Liver (tissue), 9 donors: ENCODE measurements around the gene ASB15. TPM values are rescaled to one million over a fixed set of nuclear protein-coding genes. Genes with fewer than 3 reads are reported as not detected.

Experiments used
- DNase-seq: peaks from one replicate; pipeline ENCODE4 v3.0.0-alpha.2; 2017; ENCODE audit warnings: low spot score
- H3K27ac ChIP-seq, 2 donors: one replicate each; pipeline ENCODE4 v1.7.0; 2013; ENCODE audit warnings: inconsistent platforms in 2 of 2, low read length in 2 of 2, control low read depth in 1 of 2, low read depth in 1 of 2, mild to moderate bottlenecking in 1 of 2
- H3K27me3 ChIP-seq, 4 donors: one replicate each; pipeline versions ENCODE4 v1.6.1 to v1.7.0; 2013; ENCODE audit warnings: low read length in 3 of 4, inconsistent platforms in 1 of 4, mild to moderate bottlenecking in 1 of 4, moderate library complexity in 1 of 4; ENCODE audit not compliant: control insufficient read depth in 4 of 4, insufficient read depth in 4 of 4
- H3K36me3 ChIP-seq, 4 donors: one replicate each; pipeline versions ENCODE4 v1.6.1 to v1.7.0; 2013; ENCODE audit warnings: low read length in 3 of 4, mild to moderate bottlenecking in 3 of 4, low read depth in 1 of 4, moderate library complexity in 1 of 4; ENCODE audit not compliant: control insufficient read depth in 4 of 4, insufficient read depth in 3 of 4
- H3K4me1 ChIP-seq, 4 donors: one replicate each; pipeline versions ENCODE4 v1.6.1 to v1.7.0; 2013; ENCODE audit warnings: low read length in 3 of 4, mild to moderate bottlenecking in 3 of 4, moderate library complexity in 1 of 4; ENCODE audit not compliant: control insufficient read depth in 4 of 4, insufficient read depth in 4 of 4
- H3K4me3 ChIP-seq, 3 donors: one replicate each; pipeline versions ENCODE4 v1.6.1 to v1.7.0; 2013; ENCODE audit warnings: low read length in 3 of 3, control low read depth in 1 of 3, low read depth in 1 of 3, mild to moderate bottlenecking in 1 of 3
- H3K9ac ChIP-seq, 2 donors: one replicate each; pipeline ENCODE4 v1.7.0; 2013; ENCODE audit warnings: low read length in 2 of 2, mild to moderate bottlenecking in 2 of 2, moderate library complexity in 2 of 2, control low read depth in 1 of 2, low read depth in 1 of 2
- H3K9me3 ChIP-seq, 4 donors: one replicate each; pipeline versions ENCODE4 v1.6.1 to v1.7.0; 2013; ENCODE audit warnings: low read length in 3 of 4; ENCODE audit not compliant: control insufficient read depth in 4 of 4
- ATF3 ChIP-seq: IDR thresholded peaks from 2 replicates; pipeline ENCODE4 v1.6.1; 2016; ENCODE audit warnings: antibody characterized with exemption
- EGR1 ChIP-seq, 2 donors: IDR thresholded peaks; 2 replicates each; pipeline ENCODE4 v1.6.1; 2016 to 2018; ENCODE audit warnings: antibody characterized with exemption in 2 of 2, low read depth in 2 of 2
- FOXA1 ChIP-seq: IDR thresholded peaks from 2 replicates; pipeline ENCODE4 v1.6.1; 2016; ENCODE audit warnings: antibody characterized with exemption
- FOXA2 ChIP-seq: IDR thresholded peaks from 2 replicates; pipeline ENCODE4 v1.6.1; 2016; ENCODE audit warnings: antibody characterized with exemption
- GABPA ChIP-seq, 2 donors: IDR thresholded peaks in 1 of 2; conservative IDR thresholded peaks in 1 of 2; 2 replicates each; pipeline ENCODE4 v1.6.1; 2016; ENCODE audit warnings: antibody characterized with exemption in 2 of 2, mild to moderate bottlenecking in 1 of 2, moderate library complexity in 1 of 2
- HNF4A ChIP-seq, 2 donors: conservative IDR thresholded peaks; 2 replicates each; pipeline ENCODE4 v1.6.1; 2016; ENCODE audit warnings: antibody characterized with exemption in 2 of 2, mild to moderate bottlenecking in 2 of 2
- HNF4G ChIP-seq: IDR thresholded peaks from 2 replicates; pipeline ENCODE4 v1.6.1; 2016; ENCODE audit warnings: antibody characterized with exemption
- JUND ChIP-seq, 2 donors: IDR thresholded peaks; 2 replicates each; pipeline ENCODE4 v1.6.1; 2016; ENCODE audit warnings: antibody characterized with exemption in 2 of 2
- MAX ChIP-seq: IDR thresholded peaks from 2 replicates; pipeline ENCODE4 v1.6.1; 2016; ENCODE audit warnings: antibody characterized with exemption
- NR2F2 ChIP-seq: IDR thresholded peaks from 2 replicates; pipeline ENCODE4 v1.6.1; 2016; ENCODE audit warnings: antibody characterized with exemption
- RAD21 ChIP-seq, 2 donors: IDR thresholded peaks; 2 replicates each; pipeline ENCODE4 v1.6.1; 2016; ENCODE audit warnings: antibody characterized with exemption in 2 of 2, mild to moderate bottlenecking in 2 of 2
- RXRA ChIP-seq, 2 donors: IDR thresholded peaks; 2 replicates each; pipeline ENCODE4 v1.6.1; 2017 to 2018; ENCODE audit warnings: antibody characterized with exemption in 2 of 2, mild to moderate bottlenecking in 1 of 2
- SP1 ChIP-seq: IDR thresholded peaks from 2 replicates; pipeline ENCODE4 v1.6.1; 2018; ENCODE audit warnings: antibody characterized with exemption, mild to moderate bottlenecking
- TAF1 ChIP-seq: conservative IDR thresholded peaks from 2 replicates; pipeline ENCODE4 v1.6.1; 2016; ENCODE audit warnings: antibody characterized with exemption, mild to moderate bottlenecking
- YY1 ChIP-seq: IDR thresholded peaks from 2 replicates; pipeline ENCODE4 v1.6.1; 2016; ENCODE audit warnings: antibody characterized with exemption, mild to moderate bottlenecking
- ZBTB33 ChIP-seq: IDR thresholded peaks from 2 replicates; pipeline ENCODE4 v1.6.1; 2016; ENCODE audit warnings: antibody characterized with exemption
- WGBS: extraction: QIAGEN DNeasy Blood & Tissue Kit; methylation state at CpG from one replicate; pipeline ENCODE4 v1.1.7; 2013; 5-methylcytosine and 5-hydroxymethylcytosine counted together
- polyA plus RNA-seq, 2 donors: library from polyadenylated mRNA; stranded (reverse) in 1 of 2; unstranded in 1 of 2; fragments of 200-250 nt in 1 of 2; fragments of >200 nt in 1 of 2; fragmentation: Nextera tagmentation in 1 of 2; extraction: Ambion mirVana in 1 of 2; gene quantifications; one replicate each; pipeline versions ENCODE4 v1.2.1 to v1.2.3, GENCODE V29; 2013 to 2015
- total RNA-seq, 2 donors: library from RNA; depleted of rRNA; stranded (reverse); fragments of >200 nt; gene quantifications; one replicate each; pipeline ENCODE4 v1.2.3, GENCODE V29; 2014
- TF ChIP-seq, protein P1 (sequence below): IDR thresholded peaks from 2 replicates; pipeline ENCODE4 v1.6.1; 2016; ENCODE audit warnings: antibody characterized with exemption, mild to moderate bottlenecking
- donor health status: healthy.
- donor health status: healthy.
- donor health status: healthy.
- donor health status: healthy.
- donor health status: healthy.

Gene ASB15
- total and polyA plus RNA-seq, 4 donors, result not detected

DNA sequence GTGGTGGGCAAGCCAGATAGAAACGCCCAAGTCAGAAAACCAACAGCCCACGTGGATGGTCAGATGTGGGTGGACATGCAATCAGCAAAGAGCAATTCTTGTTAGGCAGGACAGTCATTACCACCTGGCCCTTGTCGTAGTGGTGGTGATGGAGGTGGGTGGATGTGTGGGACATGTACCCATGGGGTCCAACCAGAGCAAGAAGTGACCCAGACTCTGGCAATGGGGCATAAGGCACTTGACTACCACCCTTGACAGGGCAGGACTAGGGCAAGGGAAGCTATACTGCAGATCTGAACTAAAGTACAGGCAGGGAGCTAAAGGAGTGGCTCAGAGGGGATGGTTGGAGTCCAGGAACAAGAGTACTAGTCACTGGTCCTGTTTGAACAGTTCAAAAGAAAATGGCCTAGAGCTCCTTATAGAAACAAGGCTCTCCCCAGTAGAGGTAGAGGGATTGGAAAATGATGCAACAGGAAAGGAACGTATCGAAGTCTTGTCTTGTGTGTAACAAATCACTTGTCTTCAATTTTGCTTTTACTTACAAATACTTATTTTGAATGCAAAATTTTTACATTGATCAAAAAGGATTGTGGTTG lies 71.6 kb downstream of the ASB15 start:
- TF ChIP-seq, protein P1, sequence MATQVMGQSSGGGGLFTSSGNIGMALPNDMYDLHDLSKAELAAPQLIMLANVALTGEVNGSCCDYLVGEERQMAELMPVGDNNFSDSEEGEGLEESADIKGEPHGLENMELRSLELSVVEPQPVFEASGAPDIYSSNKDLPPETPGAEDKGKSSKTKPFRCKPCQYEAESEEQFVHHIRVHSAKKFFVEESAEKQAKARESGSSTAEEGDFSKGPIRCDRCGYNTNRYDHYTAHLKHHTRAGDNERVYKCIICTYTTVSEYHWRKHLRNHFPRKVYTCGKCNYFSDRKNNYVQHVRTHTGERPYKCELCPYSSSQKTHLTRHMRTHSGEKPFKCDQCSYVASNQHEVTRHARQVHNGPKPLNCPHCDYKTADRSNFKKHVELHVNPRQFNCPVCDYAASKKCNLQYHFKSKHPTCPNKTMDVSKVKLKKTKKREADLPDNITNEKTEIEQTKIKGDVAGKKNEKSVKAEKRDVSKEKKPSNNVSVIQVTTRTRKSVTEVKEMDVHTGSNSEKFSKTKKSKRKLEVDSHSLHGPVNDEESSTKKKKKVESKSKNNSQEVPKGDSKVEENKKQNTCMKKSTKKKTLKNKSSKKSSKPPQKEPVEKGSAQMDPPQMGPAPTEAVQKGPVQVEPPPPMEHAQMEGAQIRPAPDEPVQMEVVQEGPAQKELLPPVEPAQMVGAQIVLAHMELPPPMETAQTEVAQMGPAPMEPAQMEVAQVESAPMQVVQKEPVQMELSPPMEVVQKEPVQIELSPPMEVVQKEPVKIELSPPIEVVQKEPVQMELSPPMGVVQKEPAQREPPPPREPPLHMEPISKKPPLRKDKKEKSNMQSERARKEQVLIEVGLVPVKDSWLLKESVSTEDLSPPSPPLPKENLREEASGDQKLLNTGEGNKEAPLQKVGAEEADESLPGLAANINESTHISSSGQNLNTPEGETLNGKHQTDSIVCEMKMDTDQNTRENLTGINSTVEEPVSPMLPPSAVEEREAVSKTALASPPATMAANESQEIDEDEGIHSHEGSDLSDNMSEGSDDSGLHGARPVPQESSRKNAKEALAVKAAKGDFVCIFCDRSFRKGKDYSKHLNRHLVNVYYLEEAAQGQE, result no peak
- TF ChIP-seq MAX (no peak), GABPA (IDR thresholded peaks at IDR 0.05 in 1 of 2, conservative IDR thresholded peaks at IDR 0.05 in 1 of 2) (no peak), TAF1 (no peak), HNF4G (no peak), RAD21 (IDR thresholded peaks at IDR 0.05) (no peak), SP1 (no peak), EGR1 (IDR thresholded peaks at IDR 0.05; ENCODE audit: low read depth in 2 of 2) (no peak), ZBTB33 (no peak), FOXA2 (no peak), ATF3 (no peak), RXRA (IDR thresholded peaks at IDR 0.05) (no peak), JUND (IDR thresholded peaks at IDR 0.05) (no peak), FOXA1 (no peak), HNF4A (conservative IDR thresholded peaks at IDR 0.05) (no peak), NR2F2 (no peak), YY1 (no peak)
- Histone ChIP-seq H3K27ac (no peak overlapping the region), H3K9ac (no peak overlapping the region), H3K4me3 (no peak overlapping the region), H3K27me3 (no peaks in the 10 kb centered on the region), H3K36me3 (no peaks in the 10 kb centered on the region), H3K4me1 (peaks cover 1 to 30% (median 20%) of the 10 kb centered on the region in 4 donors), H3K9me3 (no peaks in the 10 kb centered on the region)
- WGBS, result 96% methylated on average over 5 of the region's 5 CpGs
- DNase-seq, result no peak

DNA sequence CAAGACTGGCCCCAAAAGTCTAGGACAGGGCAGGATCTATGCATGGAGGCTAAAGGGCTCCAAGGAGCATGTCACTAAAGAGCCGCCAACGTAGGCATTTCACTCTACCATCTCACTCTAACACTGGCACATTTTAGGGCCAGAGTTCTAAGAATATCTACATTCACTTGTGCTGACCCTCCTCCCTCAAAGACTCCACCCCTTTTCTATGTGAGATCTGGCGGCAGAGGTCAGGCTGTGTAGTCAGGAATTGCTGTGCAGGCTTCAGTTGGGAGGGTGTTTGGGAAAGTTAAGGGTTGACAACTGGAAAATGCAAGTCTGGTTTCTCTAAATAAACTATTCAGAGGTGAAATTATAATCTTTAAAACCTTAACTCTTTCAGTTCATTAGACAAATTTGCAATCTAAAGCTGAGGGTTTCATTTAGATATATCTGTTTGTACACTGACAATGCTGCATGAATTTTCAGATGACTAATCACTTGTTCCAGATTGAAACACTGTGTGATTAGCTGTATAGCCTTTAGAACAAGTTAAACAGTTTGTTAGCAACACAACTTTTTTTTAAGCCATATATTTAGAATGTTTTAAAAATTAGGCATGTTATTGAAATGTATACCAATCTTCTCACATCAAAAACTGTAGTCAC lies 72.3 kb downstream of the ASB15 start:
- Histone ChIP-seq H3K4me1 (peaks cover 5 to 37% (median 26%) of the 10 kb centered on the region in 4 donors), H3K4me3 (no peak overlapping the region), H3K36me3 (no peaks in the 10 kb centered on the region), H3K27me3 (no peaks in the 10 kb centered on the region), H3K27ac (no peak overlapping the region), H3K9me3 (no peaks in the 10 kb centered on the region), H3K9ac (no peak overlapping the region)
- DNase-seq, result no peak
- WGBS, result 86% methylated on average over 3 of the region's 3 CpGs
- TF ChIP-seq SP1, result no peak
- no peak for TF ChIP-seq TAF1
- no peak for TF ChIP-seq NR2F2
- TF ChIP-seq MAX, result no peak
- TF ChIP-seq HNF4G, result no peak
- TF ChIP-seq, protein P1, result no peak
- no peak for TF ChIP-seq GABPA (IDR thresholded peaks at IDR 0.05 in 1 of 2, conservative IDR thresholded peaks at IDR 0.05 in 1 of 2)
- TF ChIP-seq ZBTB33, result no peak
